Measurements from ENCODE around the gene ADGRF5.

ADGRF5 gene

DNA sequence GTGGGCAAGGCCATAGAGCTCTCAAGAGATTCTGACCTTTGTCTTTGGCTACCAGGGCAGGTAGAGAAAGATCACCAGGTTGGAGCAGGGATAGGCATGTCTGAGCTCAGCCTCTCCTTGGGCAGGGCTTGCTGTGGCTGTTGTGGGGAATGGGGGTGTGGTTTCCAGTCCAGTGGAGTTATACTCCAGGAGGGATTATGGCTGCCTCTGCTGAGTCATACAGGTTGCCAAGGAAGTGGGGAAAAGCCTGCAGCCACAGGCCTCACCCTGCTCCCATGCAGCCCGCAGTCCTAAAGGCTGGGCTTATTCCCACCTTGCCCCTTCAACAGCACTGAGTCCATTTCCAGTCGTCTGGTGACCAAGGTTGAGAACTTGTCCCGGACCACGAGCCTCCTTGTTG is 106.6 kb downstream of the ADGRF5 start:
- DNase-seq (ENCODE audit: low read depth): no peak

DNA sequence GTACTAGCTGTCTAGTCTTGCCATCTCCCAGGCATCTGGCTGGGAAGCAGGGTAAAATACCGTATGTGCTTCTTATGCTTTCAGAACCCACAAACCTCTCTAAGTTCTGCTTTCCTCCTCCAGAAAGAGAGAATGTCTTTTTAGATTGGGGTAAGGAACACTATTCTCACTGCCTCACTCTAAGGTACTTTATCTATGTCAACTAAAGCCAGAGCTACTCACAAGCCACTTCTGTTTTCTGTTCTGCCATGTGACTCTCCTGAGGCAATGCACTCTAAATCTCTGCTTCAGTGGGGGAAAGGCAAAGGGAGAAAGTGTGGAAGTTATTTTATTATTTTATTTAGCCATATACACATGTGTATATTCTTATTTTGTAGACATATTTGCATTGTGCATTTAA is 112.9 kb downstream of the ADGRF5 start:
- DNase-seq (ENCODE audit: low read depth): no peak
